OCI-M2 (cell line): ENCODE results near the gene INKA2.
A peak's percentile ranks its signal among the peaks of the same experiment; 100 is the strongest.
"Not testable (repeated sequence)": the region's sequence is repeated elsewhere in the genome, so short reads cannot be mapped to it uniquely, and the experiment has no call there.

ENCODE experiments used
- DNase-seq: peaks from one replicate; lab custom pipeline; 2025; ENCODE audit not compliant: unreplicated experiment; lab: John Stamatoyannopoulos, UW

INKA2 gene

DNA sequence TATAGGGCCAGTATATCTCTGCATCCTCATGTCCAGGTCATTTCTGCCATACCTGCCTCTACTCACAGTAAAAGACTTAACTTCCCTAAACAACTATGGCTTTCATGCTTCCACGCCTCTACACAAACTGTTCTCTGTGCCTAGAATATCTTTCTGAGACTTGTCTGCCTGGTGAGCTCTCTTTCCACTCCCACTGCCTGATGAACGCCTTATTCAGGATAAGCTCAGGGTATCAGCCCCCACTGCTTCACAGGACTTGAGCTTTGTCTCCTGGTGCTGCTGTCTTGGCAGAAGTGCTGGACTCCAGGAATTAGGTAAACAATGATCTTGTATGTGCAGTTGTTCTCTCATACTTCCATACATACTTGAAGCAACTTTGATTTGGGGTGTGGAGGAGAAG lies 11.7 kb upstream of the INKA2 start:
- no peak for DNase-seq

DNA sequence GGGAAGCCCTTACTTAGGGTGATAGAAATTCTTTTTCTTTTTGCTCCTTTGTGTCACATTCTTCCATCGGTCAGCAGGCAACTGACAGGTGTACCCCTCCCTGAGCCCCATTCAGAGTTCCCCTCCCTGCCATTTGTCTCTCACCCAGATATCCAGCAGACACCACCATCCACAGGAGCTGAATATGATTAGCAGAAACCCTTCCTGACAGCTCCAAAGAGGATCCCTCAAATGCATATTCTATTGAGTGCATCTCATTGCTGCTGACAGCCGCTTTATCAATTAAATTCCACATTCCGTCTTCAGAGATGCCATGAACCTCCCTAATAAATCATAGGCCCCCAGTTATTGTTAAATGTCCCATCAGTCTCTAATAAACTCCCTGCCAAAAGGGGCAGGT lies 10.4 kb upstream of the INKA2 start:
- DNase-seq: no peak

- no peak for DNase-seq
These were observed 8.8 kb upstream of the INKA2 start for GRCh38 chr1:111747947-111748346.

DNA sequence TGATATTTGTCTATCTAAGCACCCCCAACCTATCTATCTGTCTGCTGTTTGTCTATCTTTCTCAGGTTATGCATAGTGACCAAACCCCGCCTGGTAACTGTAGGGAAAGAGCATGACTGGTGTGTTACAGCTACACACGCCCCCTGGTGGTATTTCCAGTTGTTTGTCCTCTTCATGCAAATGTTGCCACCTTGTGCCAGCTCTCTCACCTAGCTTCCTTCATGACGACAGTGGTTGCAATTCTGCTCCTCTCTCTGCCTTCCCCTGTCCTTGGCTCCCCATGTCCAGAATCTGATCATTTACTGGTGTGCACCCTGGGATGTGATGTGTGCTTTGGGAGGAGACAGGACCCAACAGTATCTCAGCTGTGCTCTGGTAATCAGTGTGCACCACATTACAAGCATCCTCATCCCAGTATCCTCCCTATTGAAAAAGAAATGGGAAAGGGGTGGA lies 8.1 kb upstream of the INKA2 start:
- DNase-seq: no peak

DNA sequence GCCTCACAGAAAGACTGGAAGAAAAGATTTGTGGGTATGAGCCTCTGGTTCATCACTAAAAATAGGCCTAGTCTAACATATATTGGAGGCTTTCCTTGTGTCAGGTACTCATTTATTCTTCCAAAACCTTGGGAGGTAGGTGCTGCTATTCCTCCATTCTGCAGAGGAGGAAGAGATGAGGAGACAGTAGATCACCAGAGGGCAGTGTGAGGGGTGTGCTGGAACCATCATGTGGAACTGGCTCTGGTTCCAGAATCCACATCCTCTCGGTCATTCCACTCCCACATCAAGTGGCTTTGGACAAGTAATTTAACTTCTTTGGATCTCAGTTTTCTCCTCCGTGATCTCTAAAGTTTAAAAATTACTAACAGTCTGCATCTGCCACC lies 7.4 kb upstream of the INKA2 start:
- no peak for DNase-seq

GRCh38 chr1:111745675-111746613 lies 6.7 kb upstream of the INKA2 start:
- DNase-seq: no peak

- DNase-seq: peak; percentile 64
These were observed 4.5 kb upstream of the INKA2 start for GRCh38 chr1:111743679-111744101.

GRCh38 chr1:111742938-111743549 lies 3.8 kb upstream of the INKA2 start:
- DNase-seq: no peak

- not testable (repeated sequence) for DNase-seq
These were observed 3.1 kb upstream of the INKA2 start for GRCh38 chr1:111742292-111742691.

GRCh38 chr1:111739925-111740765 lies 950 bp upstream of the INKA2 start:
- DNase-seq: no peak

DNA sequence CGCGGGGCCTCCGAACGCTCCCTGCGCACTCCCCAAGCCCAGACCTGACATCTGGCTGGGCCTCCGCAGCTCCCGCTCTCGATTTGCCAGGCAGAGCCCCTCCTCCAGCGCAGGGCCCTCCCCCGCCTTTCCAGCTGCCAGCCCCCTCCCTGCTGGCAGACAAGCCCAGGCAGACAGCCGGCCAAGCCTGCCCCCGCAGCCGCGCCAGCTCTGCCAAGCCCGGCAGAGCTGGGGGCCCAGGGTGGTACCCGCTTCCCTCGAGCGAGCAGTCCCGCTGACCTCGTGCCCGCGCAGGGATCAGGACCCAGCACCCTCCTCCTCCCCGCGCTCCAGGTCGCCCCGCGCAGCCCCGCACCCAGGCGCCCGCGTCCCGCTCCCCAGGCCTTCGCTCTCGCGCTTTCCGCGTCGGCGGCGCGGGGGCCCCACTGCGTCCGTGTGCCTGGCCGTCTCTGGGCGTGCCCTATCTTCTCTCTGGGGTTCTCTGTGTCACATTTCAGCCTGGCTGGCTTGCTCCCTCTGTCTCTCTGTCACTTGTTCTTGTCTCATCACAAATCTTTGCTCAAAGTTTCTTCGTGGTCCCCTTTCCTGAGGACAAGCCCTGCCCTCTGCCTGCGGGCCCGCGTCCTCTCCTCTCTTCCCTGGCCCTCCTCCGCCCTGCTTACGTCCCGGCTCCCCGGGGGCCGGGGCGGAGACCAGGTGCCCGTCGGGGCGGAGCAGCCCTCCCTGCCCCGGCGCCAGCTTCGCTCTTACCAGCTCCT lies 580 bp downstream of the INKA2 start:
- DNase-seq: no peak

GRCh38 chr1:111738133-111738435 lies 1.1 kb downstream of the INKA2 start:
- no peak for DNase-seq

GRCh38 chr1:111737216-111738132 lies 1.7 kb downstream of the INKA2 start:
- DNase-seq: no peak

- DNase-seq: no peak
These were observed 2.5 kb downstream of the INKA2 start for GRCh38 chr1:111736548-111737215.

DNA sequence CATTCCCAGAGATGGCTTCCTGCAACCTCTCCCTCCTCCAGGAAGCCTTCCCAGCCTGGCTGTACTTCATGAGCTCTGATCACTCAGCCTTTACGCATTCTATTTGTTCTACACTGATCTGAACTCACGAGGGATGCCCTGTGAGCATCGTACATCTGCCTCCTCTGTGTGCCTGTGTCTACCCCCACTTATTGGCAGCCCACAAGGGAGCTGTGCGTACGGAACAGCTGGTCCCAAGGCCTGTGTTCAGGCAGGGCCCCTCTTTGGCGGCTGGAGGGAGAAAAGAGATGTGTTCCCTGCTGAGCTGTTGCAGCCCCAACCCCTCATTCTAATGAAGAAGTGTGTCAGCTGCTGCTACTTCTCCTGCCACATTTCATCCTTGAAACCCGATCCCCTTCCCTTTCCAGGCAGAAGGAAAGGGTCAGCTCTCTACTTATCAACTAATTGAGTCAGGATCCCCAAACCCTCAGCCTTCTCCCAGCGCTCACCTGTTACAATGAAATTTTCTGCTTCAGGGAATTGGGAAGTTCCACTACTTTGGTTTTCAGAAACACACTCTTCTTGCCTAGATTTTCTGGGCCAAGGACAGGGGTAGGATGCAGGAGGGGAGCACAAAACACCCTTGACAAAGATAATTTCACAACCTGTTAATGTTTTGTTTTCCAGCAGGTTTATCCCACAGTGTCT lies 3.2 kb downstream of the INKA2 start:
- DNase-seq: no peak

- DNase-seq: no peak
These were observed 3.9 kb downstream of the INKA2 start for GRCh38 chr1:111735321-111735720.

DNA sequence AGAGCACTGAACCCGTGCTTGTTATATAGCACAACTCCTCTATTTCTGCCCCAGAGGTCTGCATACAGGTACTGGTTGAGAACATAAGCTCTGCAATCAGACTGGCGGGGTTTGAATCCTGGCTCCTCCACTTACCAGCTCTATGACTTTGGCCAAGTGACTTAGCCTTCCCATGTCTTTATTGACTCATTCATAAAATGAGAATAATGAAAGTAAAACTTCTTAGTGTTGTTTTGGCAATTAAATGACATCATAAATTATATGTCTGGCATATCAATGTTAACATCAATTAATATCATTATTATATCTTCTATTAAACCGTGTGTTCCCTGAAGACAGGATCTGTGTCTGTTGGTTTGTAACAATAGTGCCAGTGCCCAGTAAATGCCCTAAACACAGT lies 4.3 kb downstream of the INKA2 start:
- DNase-seq: no peak

DNA sequence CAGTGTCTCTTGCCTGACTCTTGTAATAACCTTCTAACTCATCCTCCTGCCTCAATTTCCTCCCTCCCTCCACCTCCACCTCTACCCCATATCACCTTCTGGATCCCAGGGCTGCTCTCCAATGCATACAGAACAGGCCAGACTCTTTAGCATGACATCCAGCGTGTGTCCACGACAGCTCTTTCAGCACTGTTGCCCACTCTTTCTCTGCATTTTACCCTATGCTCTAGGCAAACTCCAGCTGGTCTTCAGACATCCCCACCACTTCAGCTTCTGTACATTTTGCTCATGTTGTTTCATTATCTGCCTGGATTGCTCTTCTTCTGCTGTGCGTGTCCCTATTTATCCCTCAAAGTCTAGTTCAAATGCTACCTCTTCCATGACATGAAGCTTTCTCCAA lies 4.8 kb downstream of the INKA2 start:
- no peak for DNase-seq

- DNase-seq: no peak
These were observed 5.2 kb downstream of the INKA2 start for GRCh38 chr1:111733992-111734341.
